Neural progenitor cell (in vitro differentiated cells): Measurements from ENCODE around the gene C1QTNF2.

Experiments used
- EZH2 ChIP-seq: fragments of 200-600 bp; sonication (generic); IDR thresholded peaks from 2 replicates; pipeline ENCODE4 v1.6.1; 2017; ENCODE audit warnings: antibody characterized with exemption, mild to moderate bottlenecking, moderate library complexity
- TF ChIP-seq, protein P1 (sequence below): fragments of 200-600 bp; sonication (generic); IDR thresholded peaks from 2 replicates; pipeline ENCODE4 v1.5.1; 2017; ENCODE audit warnings: antibody characterized with exemption, mild to moderate bottlenecking

DNA sequence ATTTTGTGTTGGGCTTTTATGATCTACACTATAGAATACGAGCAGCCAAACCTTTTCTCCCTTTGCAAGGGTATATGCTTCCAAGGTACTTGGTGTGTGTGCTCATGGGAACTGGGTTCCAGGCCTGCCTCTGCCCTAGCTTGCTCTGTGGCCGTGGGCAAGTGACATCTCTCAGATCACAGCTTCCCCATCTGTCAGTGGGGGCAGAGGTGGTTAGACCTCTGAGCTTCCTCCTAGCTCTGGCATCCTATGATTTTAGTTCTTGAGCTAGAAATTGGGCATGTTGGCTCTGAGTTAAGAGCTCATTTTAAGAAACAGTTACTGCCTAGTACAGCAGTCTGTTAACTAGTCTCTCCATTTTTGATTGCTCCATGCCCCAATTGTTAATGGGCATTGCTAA lies 45.5 kb downstream of the C1QTNF2 start:
- TF ChIP-seq, protein P1, sequence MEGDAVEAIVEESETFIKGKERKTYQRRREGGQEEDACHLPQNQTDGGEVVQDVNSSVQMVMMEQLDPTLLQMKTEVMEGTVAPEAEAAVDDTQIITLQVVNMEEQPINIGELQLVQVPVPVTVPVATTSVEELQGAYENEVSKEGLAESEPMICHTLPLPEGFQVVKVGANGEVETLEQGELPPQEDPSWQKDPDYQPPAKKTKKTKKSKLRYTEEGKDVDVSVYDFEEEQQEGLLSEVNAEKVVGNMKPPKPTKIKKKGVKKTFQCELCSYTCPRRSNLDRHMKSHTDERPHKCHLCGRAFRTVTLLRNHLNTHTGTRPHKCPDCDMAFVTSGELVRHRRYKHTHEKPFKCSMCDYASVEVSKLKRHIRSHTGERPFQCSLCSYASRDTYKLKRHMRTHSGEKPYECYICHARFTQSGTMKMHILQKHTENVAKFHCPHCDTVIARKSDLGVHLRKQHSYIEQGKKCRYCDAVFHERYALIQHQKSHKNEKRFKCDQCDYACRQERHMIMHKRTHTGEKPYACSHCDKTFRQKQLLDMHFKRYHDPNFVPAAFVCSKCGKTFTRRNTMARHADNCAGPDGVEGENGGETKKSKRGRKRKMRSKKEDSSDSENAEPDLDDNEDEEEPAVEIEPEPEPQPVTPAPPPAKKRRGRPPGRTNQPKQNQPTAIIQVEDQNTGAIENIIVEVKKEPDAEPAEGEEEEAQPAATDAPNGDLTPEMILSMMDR: no peak
- TF ChIP-seq EZH2: no peak
